ENCODE data around the gene GOLGB1.

GOLGB1 gene

DNA sequence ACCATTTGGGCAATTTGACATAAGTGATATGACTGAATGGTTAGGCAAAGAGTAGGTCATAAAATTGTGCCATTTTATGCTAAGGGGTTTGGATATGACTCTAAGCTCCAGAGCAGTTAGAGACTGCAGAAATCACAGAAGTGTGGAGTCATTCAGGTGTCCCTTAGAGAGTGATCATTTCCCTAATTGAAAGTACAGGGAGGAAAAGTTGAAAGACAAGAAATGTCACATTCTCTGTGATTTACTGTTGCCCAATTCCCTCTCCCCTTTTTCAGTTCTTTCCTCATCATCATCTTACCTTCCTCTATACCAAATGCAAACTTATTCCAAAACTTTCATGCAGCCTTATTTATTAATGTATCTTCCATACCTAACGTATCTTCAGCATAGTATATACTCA is 2.7 kb upstream of the GOLGB1 start:
- H2BK5ac ChIP-seq (ENCODE audit: low read depth, low read length, poor library complexity, severe bottlenecking): no peak overlapping the region
- no peaks in the 10 kb centered on the region for H3K4me1 ChIP-seq (ENCODE audit: control insufficient read depth, insufficient read depth, low read depth, low read length)
- no peak overlapping the region for H3K23ac ChIP-seq (ENCODE audit: low read length in 2 of 2)
- H3K4ac ChIP-seq (ENCODE audit: low read depth in 1 of 2, low read length in 2 of 2): no peak overlapping the region
- H3K9ac ChIP-seq (ENCODE audit: low read length): no peak overlapping the region
- H3K4me3 ChIP-seq (ENCODE audit: insufficient read depth in 1 of 2, low read depth in 1 of 2, low read length in 2 of 2): no peak overlapping the region
- no peak overlapping the region for H2BK15ac ChIP-seq (ENCODE audit: low read depth, poor library complexity, severe bottlenecking)
- no peak for DNase-seq
- H3K9me3 ChIP-seq (ENCODE audit: control insufficient read depth, low read length): no peaks in the 10 kb centered on the region
- no peak overlapping the region for H3K18ac ChIP-seq (ENCODE audit: low read depth in 1 of 2, low read length in 2 of 2)
- H2AFZ ChIP-seq (ENCODE audit: low read depth, low read length): no peak overlapping the region
- no peak overlapping the region for H2AK5ac ChIP-seq (ENCODE audit: low read length, severe bottlenecking)
- peaks cover 6% of the 10 kb centered on the region for H3K79me1 ChIP-seq (replicated peaks; ENCODE audit: low read length, poor library complexity, severe bottlenecking)
- no peak overlapping the region for H3K27ac ChIP-seq (ENCODE audit: low read length, poor library complexity, severe bottlenecking)
- no peak overlapping the region for H2BK120ac ChIP-seq (ENCODE audit: low read depth, low read length)
- H3K14ac ChIP-seq (ENCODE audit: low read length in 2 of 2): no peak overlapping the region
- H3K36me3 ChIP-seq (ENCODE audit: control insufficient read depth in 1 of 2, insufficient read depth in 2 of 2, low read depth in 1 of 2, low read length in 2 of 2): no peaks in the 10 kb centered on the region
- no peak overlapping the region for H2BK12ac ChIP-seq (ENCODE audit: low read length in 2 of 2)
- no peak overlapping the region for H3K4me2 ChIP-seq (ENCODE audit: low read length, poor library complexity, severe bottlenecking)
- no peak overlapping the region for H4K8ac ChIP-seq (ENCODE audit: low read length)
- H3K27me3 ChIP-seq (ENCODE audit: control insufficient read depth in 1 of 2, insufficient read depth in 1 of 2, low read length in 2 of 2): peaks cover 0 to 3% of the 10 kb centered on the region in 2 experiments
- WGBS: no CpG with 5 or more reads among the region's 1 CpG
- H4K91ac ChIP-seq (ENCODE audit: low read length): no peak overlapping the region

DNA sequence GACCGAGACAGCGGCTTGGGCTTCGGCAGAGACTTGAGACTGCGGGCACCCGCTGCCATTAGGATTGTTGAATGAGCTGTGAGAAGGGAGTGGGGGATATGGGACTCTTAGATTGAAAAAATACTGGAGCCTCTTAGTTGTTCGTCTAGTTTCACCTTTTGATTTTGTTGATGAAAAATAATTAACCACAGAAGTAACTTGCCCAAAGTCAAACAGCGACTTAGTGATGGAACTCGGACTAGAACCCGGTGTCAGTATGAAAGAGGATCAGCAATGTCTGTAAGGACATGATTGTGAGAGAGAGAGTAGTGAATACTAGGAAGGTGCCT is 510 bp upstream of the GOLGB1 start:
- H3K14ac ChIP-seq (ENCODE audit: low read length in 2 of 2): no peak overlapping the region
- no peaks in the 10 kb centered on the region for H3K9me3 ChIP-seq (ENCODE audit: control insufficient read depth, low read length)
- H2AK5ac ChIP-seq (ENCODE audit: low read length, severe bottlenecking): no peak overlapping the region
- peaks cover 0 to 3% of the 10 kb centered on the region in 2 experiments for H3K27me3 ChIP-seq (ENCODE audit: control insufficient read depth in 1 of 2, insufficient read depth in 1 of 2, low read length in 2 of 2)
- DNase-seq: no peak
- under 1% methylated on average over 9 of the region's 9 CpGs for WGBS
- H2AFZ ChIP-seq (ENCODE audit: low read depth, low read length): peak overlapping the region; percentile 77
- H2BK15ac ChIP-seq (ENCODE audit: low read depth, poor library complexity, severe bottlenecking): no peak overlapping the region
- H2BK120ac ChIP-seq (ENCODE audit: low read depth, low read length): no peak overlapping the region
- H4K91ac ChIP-seq (ENCODE audit: low read length): no peak overlapping the region
- peak overlapping the region; percentile 79 for H3K4me2 ChIP-seq (ENCODE audit: low read length, poor library complexity, severe bottlenecking)
- H3K27ac ChIP-seq (ENCODE audit: low read length, poor library complexity, severe bottlenecking): peak overlapping the region; percentile 71
- peak overlapping the region; percentile 76 to 85 for H3K4me3 ChIP-seq (ENCODE audit: insufficient read depth in 1 of 2, low read depth in 1 of 2, low read length in 2 of 2)
- H3K79me1 ChIP-seq (replicated peaks; ENCODE audit: low read length, poor library complexity, severe bottlenecking): peaks cover 6% of the 10 kb centered on the region
- peak overlapping the region in 1 of 2 experiments; percentile 91 for H3K4ac ChIP-seq (ENCODE audit: low read depth in 1 of 2, low read length in 2 of 2)
- peak overlapping the region; percentile 69 for H4K8ac ChIP-seq (ENCODE audit: low read length)
- H3K4me1 ChIP-seq (ENCODE audit: control insufficient read depth, insufficient read depth, low read depth, low read length): no peaks in the 10 kb centered on the region
- H2BK5ac ChIP-seq (ENCODE audit: low read depth, low read length, poor library complexity, severe bottlenecking): peak overlapping the region; percentile 48
- H3K23ac ChIP-seq (ENCODE audit: low read length in 2 of 2): no peak overlapping the region
- H3K9ac ChIP-seq (ENCODE audit: low read length): peak overlapping the region; percentile 99
- peak overlapping the region; percentile 17 to 90 for H3K18ac ChIP-seq (ENCODE audit: low read depth in 1 of 2, low read length in 2 of 2)
- no peak overlapping the region for H2BK12ac ChIP-seq (ENCODE audit: low read length in 2 of 2)
- H3K36me3 ChIP-seq (ENCODE audit: control insufficient read depth in 1 of 2, insufficient read depth in 2 of 2, low read depth in 1 of 2, low read length in 2 of 2): peaks cover 0 to 6% of the 10 kb centered on the region in 2 experiments

DNA sequence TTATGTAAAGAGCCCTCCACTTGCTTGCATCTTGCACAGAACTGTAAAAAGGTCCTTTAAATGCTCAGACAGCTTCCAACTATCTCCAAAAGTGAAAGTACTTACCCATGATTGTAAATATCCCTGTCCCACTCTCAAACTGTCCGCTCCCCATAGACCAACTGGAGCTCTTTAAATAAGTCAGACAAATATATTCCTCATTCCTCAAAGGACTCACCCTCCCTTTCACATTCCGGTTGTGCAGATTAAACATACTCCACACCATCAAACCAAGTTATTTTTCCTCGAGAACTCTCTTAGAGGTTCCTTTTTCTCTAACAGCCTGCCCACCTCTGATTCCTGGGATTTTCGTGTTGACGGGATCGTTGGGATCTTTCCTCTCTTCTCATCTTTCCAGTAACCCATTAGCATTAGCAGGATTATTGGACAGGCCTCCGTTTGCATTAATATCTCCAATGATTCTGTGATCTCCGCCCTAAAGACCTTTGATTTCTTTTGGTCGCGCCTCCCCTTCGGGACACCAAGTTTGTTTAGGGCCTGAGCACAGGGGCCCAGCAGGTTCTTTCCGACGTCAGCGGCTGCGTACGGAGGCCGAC is 763 bp downstream of the GOLGB1 start:
- Histone ChIP-seq H4K91ac (ENCODE audit: low read length) (no peak overlapping the region), H2BK12ac (ENCODE audit: low read length in 2 of 2) (no peak overlapping the region)

DNA sequence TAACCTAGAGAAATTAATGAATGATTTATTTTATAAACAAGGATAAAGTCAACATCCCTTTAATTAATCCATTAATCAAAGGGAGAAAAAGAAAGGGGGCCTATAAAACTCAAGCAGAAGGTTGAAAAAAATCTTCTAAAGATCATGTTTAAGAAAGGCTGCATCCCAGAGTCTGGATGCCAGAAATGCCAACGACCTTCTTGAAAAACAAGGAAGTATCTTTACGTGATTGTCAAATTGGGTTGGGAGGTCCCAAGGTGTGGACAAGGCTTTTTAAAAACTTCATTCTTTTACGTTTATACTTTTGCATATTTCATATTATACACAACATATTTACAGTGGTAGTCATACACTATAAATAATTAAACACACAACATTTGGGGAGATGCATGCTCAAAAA is 1.6 kb downstream of the GOLGB1 start:
- peaks cover 0 to 10% of the 10 kb centered on the region in 2 experiments for H3K36me3 ChIP-seq (ENCODE audit: control insufficient read depth in 1 of 2, insufficient read depth in 2 of 2, low read depth in 1 of 2, low read length in 2 of 2)
- peak overlapping the region; percentile 93 for H3K4me2 ChIP-seq (ENCODE audit: low read length, poor library complexity, severe bottlenecking)
- no peak overlapping the region for H2BK15ac ChIP-seq (ENCODE audit: low read depth, poor library complexity, severe bottlenecking)
- H2AFZ ChIP-seq (ENCODE audit: low read depth, low read length): no peak overlapping the region
- H3K23ac ChIP-seq (ENCODE audit: low read length in 2 of 2): no peak overlapping the region
- no peak overlapping the region for H2BK12ac ChIP-seq (ENCODE audit: low read length in 2 of 2)
- H4K91ac ChIP-seq (ENCODE audit: low read length): no peak overlapping the region
- H3K27me3 ChIP-seq (ENCODE audit: control insufficient read depth in 1 of 2, insufficient read depth in 1 of 2, low read length in 2 of 2): peaks cover 0 to 3% of the 10 kb centered on the region in 2 experiments
- peak overlapping the region in 1 of 2 experiments; percentile 85 for H3K4me3 ChIP-seq (ENCODE audit: insufficient read depth in 1 of 2, low read depth in 1 of 2, low read length in 2 of 2)
- no peak overlapping the region for H3K18ac ChIP-seq (ENCODE audit: low read depth in 1 of 2, low read length in 2 of 2)
- WGBS: no CpG with 5 or more reads among the region's 3 CpGs
- H3K9ac ChIP-seq (ENCODE audit: low read length): peak overlapping the region; percentile 99
- no peak overlapping the region for H3K27ac ChIP-seq (ENCODE audit: low read length, poor library complexity, severe bottlenecking)
- no peak overlapping the region for H3K14ac ChIP-seq (ENCODE audit: low read length in 2 of 2)
- no peaks in the 10 kb centered on the region for H3K9me3 ChIP-seq (ENCODE audit: control insufficient read depth, low read length)
- H2BK120ac ChIP-seq (ENCODE audit: low read depth, low read length): no peak overlapping the region
- H3K79me1 ChIP-seq (replicated peaks; ENCODE audit: low read length, poor library complexity, severe bottlenecking): peaks cover 6% of the 10 kb centered on the region
- no peak overlapping the region for H2BK5ac ChIP-seq (ENCODE audit: low read depth, low read length, poor library complexity, severe bottlenecking)
- H2AK5ac ChIP-seq (ENCODE audit: low read length, severe bottlenecking): no peak overlapping the region
- no peak overlapping the region for H4K8ac ChIP-seq (ENCODE audit: low read length)
- peak; percentile 14 for DNase-seq
- H3K4me1 ChIP-seq (ENCODE audit: control insufficient read depth, insufficient read depth, low read depth, low read length): no peaks in the 10 kb centered on the region
- no peak overlapping the region for H3K4ac ChIP-seq (ENCODE audit: low read depth in 1 of 2, low read length in 2 of 2)

More for the DNA sequence above, 763 bp downstream of the GOLGB1 start:
- H3K9me3 ChIP-seq (ENCODE audit: control insufficient read depth, low read length): no peaks in the 10 kb centered on the region
- H2AK5ac ChIP-seq (ENCODE audit: low read length, severe bottlenecking): no peak overlapping the region
- peak overlapping the region in 1 of 2 experiments; percentile 75 for H3K4ac ChIP-seq (ENCODE audit: low read depth in 1 of 2, low read length in 2 of 2)
- H3K79me1 ChIP-seq (replicated peaks; ENCODE audit: low read length, poor library complexity, severe bottlenecking): peaks cover 6% of the 10 kb centered on the region
- peak overlapping the region; percentile 72 for H2AFZ ChIP-seq (ENCODE audit: low read depth, low read length)
- H2BK120ac ChIP-seq (ENCODE audit: low read depth, low read length): no peak overlapping the region
- peak; percentile 65 for DNase-seq
- H3K4me1 ChIP-seq (ENCODE audit: control insufficient read depth, insufficient read depth, low read depth, low read length): no peaks in the 10 kb centered on the region
- H3K27ac ChIP-seq (ENCODE audit: low read length, poor library complexity, severe bottlenecking): peak overlapping the region; percentile 93
- H3K9ac ChIP-seq (ENCODE audit: low read length): peak overlapping the region; percentile 99
- peak overlapping the region in 1 of 2 experiments; percentile 83 for H3K23ac ChIP-seq (ENCODE audit: low read length in 2 of 2)
- H3K4me2 ChIP-seq (ENCODE audit: low read length, poor library complexity, severe bottlenecking): peak overlapping the region; percentile 93
- peak overlapping the region in 1 of 2 experiments; percentile 95 for H3K18ac ChIP-seq (ENCODE audit: low read depth in 1 of 2, low read length in 2 of 2)
- 2% methylated on average over 17 of the region's 17 CpGs for WGBS
- H3K27me3 ChIP-seq (ENCODE audit: control insufficient read depth in 1 of 2, insufficient read depth in 1 of 2, low read length in 2 of 2): peaks cover 0 to 3% of the 10 kb centered on the region in 2 experiments
- peak overlapping the region; percentile 46 for H2BK5ac ChIP-seq (ENCODE audit: low read depth, low read length, poor library complexity, severe bottlenecking)
- no peak overlapping the region for H2BK15ac ChIP-seq (ENCODE audit: low read depth, poor library complexity, severe bottlenecking)
- H4K8ac ChIP-seq (ENCODE audit: low read length): peak overlapping the region; percentile 90
- peaks cover 0 to 10% of the 10 kb centered on the region in 2 experiments for H3K36me3 ChIP-seq (ENCODE audit: control insufficient read depth in 1 of 2, insufficient read depth in 2 of 2, low read depth in 1 of 2, low read length in 2 of 2)
- H3K14ac ChIP-seq (ENCODE audit: low read length in 2 of 2): peak overlapping the region in 1 of 2 experiments; percentile 89
- peak overlapping the region; percentile 85 to 88 for H3K4me3 ChIP-seq (ENCODE audit: insufficient read depth in 1 of 2, low read depth in 1 of 2, low read length in 2 of 2)
